Testis (tissue), 2 donors: ENCODE measurements around the gene ANKRD28.

Experiments
- CTCF ChIP-seq, 3 experiments: fragments of 450-650 bp in 2 of 3; fragments of 200-600 bp in 1 of 3; sonication (generic) in 1 of 3; IDR thresholded peaks; one replicate each; pipeline ENCODE4 v1.5.1; 2016 to 2019; ENCODE audit warnings: antibody characterized with exemption in 3 of 3, mild to moderate bottlenecking in 2 of 3, moderate library complexity in 1 of 3
- POLR2A ChIP-seq: fragments of 450-650 bp; IDR thresholded peaks from one replicate; pipeline ENCODE4 v1.6.1; 2017; ENCODE audit warnings: antibody characterized with exemption, mild to moderate bottlenecking, moderate library complexity

- TF ChIP-seq CTCF (IDR thresholded peaks at IDR 0.05), result peak; percentile 36 to 44 (median 41)
- TF ChIP-seq POLR2A, result no peak
These were observed 14.4 kb upstream of the ANKRD28 start for GRCh38 chr3:15812183-15812582.
